GM23248 (cell line): ENCODE results near the gene UBALD1. TPM values are rescaled to one million over a fixed set of nuclear protein-coding genes. Genes with fewer than 3 reads are reported as not detected.
A peak's percentile ranks its signal among the peaks of the same experiment; 100 is the strongest.

Experiments
- DNase-seq: peaks from one replicate; pipeline ENCODE4 v3.0.0-alpha.2; 2015
- H2AFZ ChIP-seq: fragments of 200-600 bp; sonication (generic); 2 replicates; pipeline ENCODE4 v1.6.1; 2016; ENCODE audit warnings: antibody characterized with exemption
- H3F3A ChIP-seq: fragments of 200-600 bp; sonication (generic); 2 replicates; pipeline ENCODE4 v1.6.1; 2016; ENCODE audit warnings: mild to moderate bottlenecking, antibody characterized with exemption, mixed run types; ENCODE audit not compliant: insufficient read depth
- H3K27ac ChIP-seq: fragments of 200-600 bp; sonication (generic); 2 replicates; pipeline ENCODE4 v1.5.1; 2016; ENCODE audit warnings: mild to moderate bottlenecking
- H3K27me3 ChIP-seq: fragments of 200-600 bp; sonication (generic); replicated peaks from 2 replicates; pipeline ENCODE4 v1.6.1; 2016; ENCODE audit warnings: mild to moderate bottlenecking; ENCODE audit not compliant: insufficient read depth
- H3K36me3 ChIP-seq: fragments of 200-600 bp; sonication (generic); 2 replicates; pipeline ENCODE4 v1.6.1; 2016; ENCODE audit warnings: low read depth, mild to moderate bottlenecking
- H3K4me1 ChIP-seq: fragments of 200-600 bp; sonication (generic); 2 replicates; pipeline ENCODE4 v1.6.1; 2016; ENCODE audit warnings: mild to moderate bottlenecking; ENCODE audit not compliant: insufficient read depth
- H3K4me2 ChIP-seq: fragments of 200-600 bp; sonication (generic); one replicate; pipeline ENCODE4 v1.6.1; 2016; ENCODE audit warnings: mild to moderate bottlenecking; ENCODE audit not compliant: unreplicated experiment
- H3K4me3 ChIP-seq: fragments of 200-600 bp; sonication (generic); 2 replicates; pipeline ENCODE4 v1.5.1; 2016; ENCODE audit warnings: mild to moderate bottlenecking
- H3K79me2 ChIP-seq: fragments of 200-600 bp; sonication (generic); 2 replicates; pipeline ENCODE4 v1.6.1; 2016; ENCODE audit warnings: mild to moderate bottlenecking; ENCODE audit not compliant: insufficient read depth
- H3K9ac ChIP-seq: fragments of 200-600 bp; sonication (generic); 2 replicates; pipeline ENCODE4 v1.6.1; 2016; ENCODE audit warnings: mild to moderate bottlenecking
- H3K9me2 ChIP-seq: fragments of 200-600 bp; sonication (generic); 2 replicates; pipeline ENCODE4 v1.6.1; 2016; ENCODE audit warnings: mixed run types, mild to moderate bottlenecking, moderate library complexity; ENCODE audit not compliant: insufficient read depth
- H3K9me3 ChIP-seq: fragments of 200-600 bp; sonication (generic); one replicate; pipeline ENCODE4 v1.6.1; 2017; ENCODE audit warnings: low read depth
- H4K20me1 ChIP-seq: fragments of 200-600 bp; sonication (generic); 2 replicates; pipeline ENCODE4 v1.6.0; 2016; ENCODE audit not compliant: insufficient read depth
- EZH2 ChIP-seq: fragments of 200-600 bp; sonication (generic); IDR thresholded peaks from 2 replicates; pipeline ENCODE4 v1.6.1; 2018; ENCODE audit warnings: antibody characterized with exemption, mild to moderate bottlenecking; ENCODE audit not compliant: insufficient read depth, poor library complexity, severe bottlenecking
- EZH2phosphoT487 ChIP-seq: fragments of 200-600 bp; sonication (generic); IDR thresholded peaks from 2 replicates; pipeline ENCODE4 v1.6.1; 2018; ENCODE audit warnings: antibody characterized with exemption, moderate library complexity, mild to moderate bottlenecking, low read depth; ENCODE audit not compliant: insufficient read depth
- WGBS, 2 experiments: methylation state at CpG; one replicate each; pipeline ENCODE4 v1.1.6; 2015 to 2017; ENCODE audit warnings: low lambda C conversion rate in 2 of 2, low coverage in 1 of 2; ENCODE audit errors: missing lambda C conversion rate in 2 of 2; 5-methylcytosine and 5-hydroxymethylcytosine counted together
- in situ Hi-C: fragments of 300-500 bp; cut with MboI; formaldehyde crosslinking; loops from 2 replicates; pipeline ENCODE4 v1.15.0; 2020
- polyA plus RNA-seq: library from polyadenylated mRNA; unstranded; fragments of >200 nt; fragmentation: Nextera tagmentation; extraction: Ambion mirVana; gene quantifications from 2 replicates; pipeline ENCODE4 v1.2.1, GENCODE V29; 2016
- total RNA-seq: library from RNA; depleted of rRNA; stranded (reverse); fragments of >200 nt; shearing (Covaris generic); gene quantifications from 2 replicates; pipeline ENCODE4 v1.2.3, GENCODE V29; 2014

UBALD1 gene
- total and polyA plus RNA-seq, 2 experiments from 2014 or later: 10.3 to 17.4 TPM

DNA sequence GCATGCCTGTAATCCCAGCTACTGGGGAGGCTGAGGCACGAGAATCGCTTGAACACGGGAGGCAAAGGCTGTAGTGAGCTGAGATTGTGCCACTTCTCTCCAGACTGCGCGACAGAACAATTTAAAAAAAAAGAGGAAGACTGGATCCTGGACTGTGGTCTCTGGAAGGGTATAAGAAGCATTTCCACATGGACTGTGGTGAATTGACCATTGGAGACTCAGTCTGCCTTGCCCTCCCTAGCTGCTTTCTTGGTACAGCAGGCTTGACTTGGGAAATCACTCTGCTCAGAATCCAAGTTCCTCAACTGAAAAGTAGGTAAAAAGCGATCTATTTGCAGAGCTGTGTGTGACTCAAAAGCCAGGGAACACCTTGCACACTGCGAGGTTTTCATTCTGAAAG, 8.9 kb upstream of the UBALD1 start:
- Histone ChIP-seq H3K9ac (no peak overlapping the region), H3K4me2 (no peak overlapping the region), H3K79me2 (peaks cover 38% of the 10 kb centered on the region), H3F3A (no peaks in the 10 kb centered on the region; the same call in 1 of the 2 replicates), H2AFZ (no peak overlapping the region), H3K27me3 (no peaks in the 10 kb centered on the region), H3K9me2 (no peaks in the 10 kb centered on the region), H3K27ac (no peak overlapping the region), H3K9me3 (no peaks in the 10 kb centered on the region), H3K36me3 (no peaks in the 10 kb centered on the region), H3K4me3 (no peak overlapping the region), H4K20me1 (no peaks in the 10 kb centered on the region), H3K4me1 (no peaks in the 10 kb centered on the region)
- in situ Hi-C loops: no loop called here
- WGBS, 2 experiments: 50 to 66% methylated on average over 7 of the region's 7 CpGs
- no peak for DNase-seq
- no peak for TF ChIP-seq EZH2phosphoT487
- no peak for TF ChIP-seq EZH2

DNA sequence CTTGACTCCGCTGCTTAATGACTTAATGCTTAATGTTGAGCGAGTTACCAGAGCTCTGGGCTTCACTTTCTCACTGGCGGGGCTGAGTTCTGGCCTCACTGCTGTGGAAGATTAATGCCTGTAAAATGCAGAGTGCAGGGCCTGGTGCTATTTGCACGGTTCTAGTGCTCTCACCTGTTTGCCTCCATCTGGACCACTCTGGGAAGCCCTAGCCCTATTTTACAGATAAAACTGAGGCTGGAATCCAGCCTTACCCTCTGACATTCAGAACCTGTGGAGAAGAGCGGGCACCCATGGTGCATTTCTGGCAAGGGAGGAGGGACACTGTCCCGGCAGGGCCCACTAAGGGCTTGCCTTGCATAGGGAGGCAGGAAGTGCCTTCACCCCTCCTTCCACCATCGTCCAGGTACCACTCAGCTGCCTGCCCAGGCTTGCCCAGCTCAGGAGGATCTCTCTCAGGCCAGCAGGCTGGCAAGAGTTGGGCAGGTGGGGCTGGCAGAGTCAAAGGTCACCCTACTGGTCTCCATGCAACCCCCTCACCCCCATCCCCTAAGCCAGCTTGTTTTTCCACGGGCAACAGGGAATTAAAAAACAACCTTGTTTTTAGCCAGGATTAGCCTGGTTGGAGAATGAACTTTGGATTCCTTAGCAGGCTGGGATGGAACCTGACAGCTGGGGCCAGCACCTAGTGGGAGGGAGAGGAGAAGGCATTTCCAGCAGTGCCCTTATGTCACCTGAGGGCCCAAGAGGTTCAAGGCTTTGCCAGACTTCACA, 4.1 kb upstream of the UBALD1 start:
- Histone ChIP-seq H3F3A (peaks cover 6% of the 10 kb centered on the region; the same call in 1 of the 2 replicates), H3K9me3 (no peaks in the 10 kb centered on the region), H3K9me2 (no peaks in the 10 kb centered on the region), H2AFZ (no peak overlapping the region), H4K20me1 (no peaks in the 10 kb centered on the region), H3K9ac (no peak overlapping the region), H3K79me2 (peaks cover 11% of the 10 kb centered on the region), H3K4me3 (no peak overlapping the region), H3K4me1 (0 out of 2 replicates have a peak, but pooled peaks cover 6% of the 10 kb centered on the region), H3K36me3 (no peaks in the 10 kb centered on the region), H3K27ac (no peak overlapping the region), H3K4me2 (no peak overlapping the region), H3K27me3 (no peaks in the 10 kb centered on the region)
- TF ChIP-seq EZH2 (no peak), EZH2phosphoT487 (no peak)
- no peak for DNase-seq
- 81 to 83% methylated on average over 8 of the region's 8 CpGs for whole genome bisulfite sequencing, 2 experiments
- in situ Hi-C loops: no loop called here

GRCh38 chr16:4617880-4618279, 3.2 kb upstream of the UBALD1 start:
- in situ Hi-C loops: no loop called here
- no peak overlapping the region for H3K27ac ChIP-seq

DNA sequence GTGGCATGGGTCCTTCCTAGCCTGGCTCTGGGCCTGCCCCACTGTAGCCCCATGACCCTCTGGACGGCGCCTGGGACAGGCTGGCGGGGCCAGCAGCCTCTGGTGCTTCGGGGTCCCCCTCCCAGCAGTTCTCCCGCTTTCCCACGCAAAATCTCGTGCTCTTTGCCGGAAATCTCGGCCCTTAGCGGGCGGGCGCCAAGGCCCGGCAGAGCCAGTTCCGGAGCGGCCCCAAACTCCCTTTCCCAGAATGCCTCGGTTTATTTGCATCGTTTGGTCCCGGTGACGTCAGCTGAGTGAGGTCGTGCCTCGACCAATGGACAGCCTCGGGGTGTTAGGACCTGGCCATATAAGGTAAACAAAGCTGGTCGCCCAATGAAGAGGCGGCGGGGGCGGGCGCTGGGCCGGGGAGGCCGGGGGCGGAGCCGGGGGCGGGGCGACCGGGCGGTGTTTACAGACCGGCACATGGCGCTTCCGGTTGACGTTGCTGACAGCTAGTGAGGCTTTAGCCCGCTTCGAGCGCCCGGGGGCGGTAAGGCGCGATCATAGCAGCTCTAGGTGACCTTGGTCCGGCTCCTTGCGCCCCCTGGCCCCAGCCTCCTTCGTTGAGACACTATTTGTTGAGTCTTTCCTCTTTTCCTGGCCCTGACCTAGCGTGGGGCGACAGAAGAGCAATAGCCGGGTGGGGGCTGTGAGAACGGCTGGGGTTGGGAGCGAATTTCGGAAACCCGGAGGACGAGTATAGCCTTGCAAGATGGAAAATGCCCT, 1.5 kb upstream of the UBALD1 start:
- no peak for TF ChIP-seq EZH2
- TF ChIP-seq EZH2phosphoT487: no peak
- H3K79me2 ChIP-seq: peaks cover 37% of the 10 kb centered on the region
- peak overlapping the region; percentile 99 for H3K4me2 ChIP-seq
- H3K9me2 ChIP-seq: no peaks in the 10 kb centered on the region
- no peaks in the 10 kb centered on the region for H3K9me3 ChIP-seq
- peaks cover 27% of the 10 kb centered on the region for H3K4me1 ChIP-seq
- H3K27me3 ChIP-seq: no peaks in the 10 kb centered on the region
- H3K36me3 ChIP-seq: no peaks in the 10 kb centered on the region
- in situ Hi-C loops: no loop called here
- no peaks in the 10 kb centered on the region for H4K20me1 ChIP-seq
- H3K9ac ChIP-seq: peak overlapping the region; percentile 86
- peaks cover 6% of the 10 kb centered on the region; the same call in 1 of the 2 replicates for H3F3A ChIP-seq
- WGBS, 2 experiments: 0% methylated on average over 49 to 57 of the region's 57 CpGs
- H2AFZ ChIP-seq: peak overlapping the region; percentile 90
- peak overlapping the region; percentile 85 for H3K4me3 ChIP-seq
- peak overlapping the region; percentile 84 for H3K27ac ChIP-seq
- DNase-seq: peak; percentile 100

More at GRCh38 chr16:4617880-4618279, 3.2 kb upstream of the UBALD1 start:
- H3K4me2 ChIP-seq: no peak overlapping the region
- WGBS, 2 experiments: 78 to 80% methylated on average over 7 to 8 of the region's 8 CpGs
- H3F3A ChIP-seq: peaks cover 6% of the 10 kb centered on the region; the same call in 1 of the 2 replicates
- DNase-seq: no peak
- 0 out of 2 replicates have a peak, but pooled peaks cover 13% of the 10 kb centered on the region for H3K4me1 ChIP-seq
- no peaks in the 10 kb centered on the region for H3K27me3 ChIP-seq
- H3K79me2 ChIP-seq: peaks cover 20% of the 10 kb centered on the region
- no peaks in the 10 kb centered on the region for H3K36me3 ChIP-seq
- no peak overlapping the region for H3K4me3 ChIP-seq
- no peaks in the 10 kb centered on the region for H3K9me3 ChIP-seq
- H3K9me2 ChIP-seq: no peaks in the 10 kb centered on the region
- no peak overlapping the region for H3K9ac ChIP-seq
- no peak overlapping the region for H2AFZ ChIP-seq
- H4K20me1 ChIP-seq: no peaks in the 10 kb centered on the region
- no peak for TF ChIP-seq EZH2
- no peak for TF ChIP-seq EZH2phosphoT487
